ENCODE data around the gene GRIA4.
"Not testable (repeated sequence)": the region's sequence is repeated elsewhere in the genome, so short reads cannot be mapped to it uniquely, and the experiment has no call there.

GRIA4 gene

GRCh38 chr11:106001304-106002012 is 391.6 kb downstream of the GRIA4 start:
- no peak for DNase-seq (ENCODE audit: low read depth)

- not testable (repeated sequence) for DNase-seq (ENCODE audit: low read depth)
Observed at GRCh38 chr11:106003094-106003493, 393.2 kb downstream of the GRIA4 start.

- no peak for DNase-seq (ENCODE audit: low read depth)
Observed at GRCh38 chr11:106011481-106011880, 401.6 kb downstream of the GRIA4 start.

GRCh38 chr11:106012744-106013143 is 402.9 kb downstream of the GRIA4 start:
- no peak for DNase-seq (ENCODE audit: low read depth)

- DNase-seq (ENCODE audit: low read depth): no peak
Observed at GRCh38 chr11:106014035-106014434, 404.2 kb downstream of the GRIA4 start.

- no peak for DNase-seq (ENCODE audit: low read depth)
Observed at GRCh38 chr11:106014620-106015019, 404.7 kb downstream of the GRIA4 start.

- DNase-seq (ENCODE audit: low read depth): no peak
Observed at GRCh38 chr11:106015066-106015465, 405.2 kb downstream of the GRIA4 start.

GRCh38 chr11:106017093-106017492 is 407.2 kb downstream of the GRIA4 start:
- no peak for DNase-seq (ENCODE audit: low read depth)

GRCh38 chr11:106021181-106021966 is 411.5 kb downstream of the GRIA4 start:
- DNase-seq (ENCODE audit: low read depth): no peak

GRCh38 chr11:106021967-106022794 is 412.3 kb downstream of the GRIA4 start, which contains the start of gene MSANTD4:
Gene MSANTD4, minus strand, starts transcription at chr11:106022240. Its CDS starts 11,323 bp downstream, at chr11:106010917.
- DNase-seq (ENCODE audit: low read depth): peak; percentile 93

- DNase-seq (ENCODE audit: low read depth): no peak
Observed at GRCh38 chr11:106022795-106023275, 413.0 kb downstream of the GRIA4 start.

GRCh38 chr11:106030609-106031008 is 420.7 kb downstream of the GRIA4 start:
- DNase-seq (ENCODE audit: low read depth): no peak

GRCh38 chr11:106031202-106031810 is 421.4 kb downstream of the GRIA4 start:
- DNase-seq (ENCODE audit: low read depth): no peak
